Esophagus squamous epithelium (tissue), 5 donors: ENCODE data around the gene ADAMTS12. TPM values are rescaled to one million over a fixed set of nuclear protein-coding genes. Genes with fewer than 3 reads are reported as not detected.
A peak's percentile ranks its signal among the peaks of the same experiment; 100 is the strongest.

Experiments
- DNase-seq: peaks from one replicate; lab custom pipeline; 2025; lab: John Stamatoyannopoulos, UW
- H3K27ac ChIP-seq, 4 donors: fragments of 200-600 bp; sonication (generic); one replicate each; pipeline ENCODE4 v1.5.1; 2016 to 2019; ENCODE audit warnings: mild to moderate bottlenecking in 1 of 4
- H3K27me3 ChIP-seq, 4 donors: fragments of 200-600 bp; sonication (generic); 1 replicate in 3 of 4; 2 replicates in 1 of 4; pipeline versions ENCODE4 v1.5.1 to v1.6.0; 2017 to 2021; ENCODE audit warnings: antibody characterized with exemption in 1 of 4
- H3K36me3 ChIP-seq, 3 donors: fragments of 200-600 bp; sonication (generic); one replicate each; pipeline ENCODE4 v1.5.1; 2016 to 2019
- H3K4me1 ChIP-seq, 3 donors: fragments of 200-600 bp; sonication (generic); one replicate each; pipeline ENCODE4 v1.5.1; 2017 to 2019
- H3K4me3 ChIP-seq, 4 donors: fragments of 200-600 bp; sonication (generic); 1 replicate in 3 of 4; 2 replicates in 1 of 4; pipeline ENCODE4 v1.5.1; 2016 to 2019; ENCODE audit warnings: mild to moderate bottlenecking in 2 of 4, moderate library complexity in 1 of 4
- H3K9me3 ChIP-seq, 3 donors: fragments of 200-600 bp; sonication (generic); one replicate each; pipeline ENCODE4 v1.5.1; 2016 to 2019
- CTCF ChIP-seq, 6 experiments: fragments of 450-650 bp in 4 of 6; fragments of 200-600 bp in 2 of 6; sonication (generic) in 2 of 6; IDR thresholded peaks; one replicate each; pipeline ENCODE4 v1.5.1; 2016 to 2019; ENCODE audit warnings: antibody characterized with exemption in 6 of 6, mild to moderate bottlenecking in 4 of 6, moderate library complexity in 4 of 6
- POLR2A ChIP-seq, 4 donors: fragments of 450-650 bp; IDR thresholded peaks; one replicate each; pipeline ENCODE4 v1.6.1; 2017; ENCODE audit warnings: antibody characterized with exemption in 4 of 4, mild to moderate bottlenecking in 4 of 4, moderate library complexity in 3 of 4
- WGBS, 2 donors: methylation state at CpG; one replicate each; pipeline ENCODE4 v1.1.5; 2018; 5-methylcytosine and 5-hydroxymethylcytosine counted together
- intact Hi-C: fragments of 100-400 bp; cut with DNase I; formaldehyde crosslinking; loops from one replicate; pipeline ENCODE4 v1.15.0; 2022
- total RNA-seq, 4 donors: library from RNA; depleted of rRNA; stranded (reverse); fragments of >200 nt; gene quantifications; one replicate each; pipeline ENCODE4 v1.1.0, GENCODE V29; 2016
- donor health status: DM: yes; HTN: yes; CAD: no.

ADAMTS12 gene
- total RNA-seq, 4 donors from 2014 or later, result 0.73 to 1.3 (median 0.76) TPM; not detected in 1

- DNase-seq, result no peak
- peaks cover 0 to 31% (median 13%) of the 10 kb centered on the region in 3 donors for H3K9me3 ChIP-seq
- no peaks in the 10 kb centered on the region for H3K4me1 ChIP-seq
- intact Hi-C loops, result no loop called here
- H3K36me3 ChIP-seq, result no peaks in the 10 kb centered on the region
- 67 to 95% methylated on average over 1 of the region's 1 CpG for WGBS, 2 donors
- no peak overlapping the region for H3K4me3 ChIP-seq
- no peak overlapping the region for H3K27ac ChIP-seq
- TF ChIP-seq CTCF (IDR thresholded peaks at IDR 0.05) (no peak), POLR2A (IDR thresholded peaks at IDR 0.05) (no peak)
- H3K27me3 ChIP-seq, result no peaks in the 10 kb centered on the region
Measured at GRCh38 chr5:33905381-33905780, 13.6 kb upstream of the ADAMTS12 start.

GRCh38 chr5:33903118-33903517 lies 11.3 kb upstream of the ADAMTS12 start:
- no peaks in the 10 kb centered on the region for H3K36me3 ChIP-seq
- H3K9me3 ChIP-seq, result peaks cover 0 to 31% (median 13%) of the 10 kb centered on the region in 3 donors
- no peaks in the 10 kb centered on the region for H3K4me1 ChIP-seq
- WGBS, 2 donors, result 68% methylated on average over 2 of the region's 2 CpGs; no CpG with 5 or more reads in 1 of the 2 donors
- intact Hi-C loops, result no loop called here
- no peak for TF ChIP-seq CTCF (IDR thresholded peaks at IDR 0.05)
- no peak for TF ChIP-seq POLR2A (IDR thresholded peaks at IDR 0.05)
- H3K4me3 ChIP-seq, result no peak overlapping the region
- DNase-seq, result no peak
- H3K27ac ChIP-seq, result no peak overlapping the region
- no peaks in the 10 kb centered on the region for H3K27me3 ChIP-seq

GRCh38 chr5:33901156-33901555 lies 9.4 kb upstream of the ADAMTS12 start:
- Histone ChIP-seq H3K27me3 (no peaks in the 10 kb centered on the region), H3K36me3 (no peaks in the 10 kb centered on the region), H3K27ac (no peak overlapping the region), H3K4me1 (no peaks in the 10 kb centered on the region), H3K9me3 (peaks cover 0 to 14% (median 0%) of the 10 kb centered on the region in 3 donors), H3K4me3 (no peak overlapping the region)
- intact Hi-C loops, result no loop called here
- DNase-seq, result no peak
- TF ChIP-seq CTCF (IDR thresholded peaks at IDR 0.05) (no peak), POLR2A (IDR thresholded peaks at IDR 0.05) (no peak)
- 30 to 32% methylated on average over 1 of the region's 1 CpG for WGBS, 2 donors

GRCh38 chr5:33894566-33894965 lies 2.8 kb upstream of the ADAMTS12 start:
- DNase-seq, result no peak
- TF ChIP-seq POLR2A (IDR thresholded peaks at IDR 0.05) (no peak), CTCF (IDR thresholded peaks at IDR 0.05) (no peak)

GRCh38 chr5:33892620-33893137 lies 889 bp upstream of the ADAMTS12 start:
- Histone ChIP-seq H3K4me1 (peaks cover 0 to 44% (median 6%) of the 10 kb centered on the region in 3 donors), H3K27ac (peak overlapping the region in 2 of 4 donors; percentile 31 to 64), H3K36me3 (no peaks in the 10 kb centered on the region), H3K27me3 (peaks cover 0 to 71% (median 0%) of the 10 kb centered on the region in 4 donors), H3K9me3 (no peaks in the 10 kb centered on the region), H3K4me3 (peak overlapping the region in 1 of 4 donors; percentile 46)
- DNase-seq, result no peak
- WGBS, 2 donors, result 36 to 52% methylated on average over 5 of the region's 5 CpGs
- TF ChIP-seq CTCF (IDR thresholded peaks at IDR 0.05) (no peak), POLR2A (IDR thresholded peaks at IDR 0.05) (no peak)
- intact Hi-C loops, result no loop called here

More at GRCh38 chr5:33894566-33894965, 2.8 kb upstream of the ADAMTS12 start:
- WGBS, 2 donors, result 59 to 78% methylated on average over 1 of the region's 1 CpG
- intact Hi-C loops, result no loop called here
- Histone ChIP-seq H3K4me1 (peaks cover 0 to 30% (median 6%) of the 10 kb centered on the region in 3 donors), H3K27me3 (peaks cover 0 to 59% (median 0%) of the 10 kb centered on the region in 4 donors), H3K36me3 (no peaks in the 10 kb centered on the region), H3K4me3 (no peak overlapping the region), H3K27ac (no peak overlapping the region), H3K9me3 (no peaks in the 10 kb centered on the region)
